Right lobe of liver (tissue), 6 donors: ENCODE data around the gene KIF4A. TPM values are rescaled to one million over a fixed set of nuclear protein-coding genes. Genes with fewer than 3 reads are reported as not detected.

Experiments
- ATAC-seq, 4 donors: fragments of 200-7000 bp; cut with Tn5 transposase; one replicate each; pipeline ENCODE4 v1.9.1; 2020; ENCODE audit warnings: mild to moderate bottlenecking in 4 of 4, moderate library complexity in 4 of 4
- DNase-seq, 3 donors: peaks; one replicate each; pipeline ENCODE4 v3.0.0-alpha.2; 2020
- H3K27ac ChIP-seq, 3 donors: fragments of 200-600 bp; one replicate each; pipeline ENCODE4 v1.8.0; 2022
- H3K27me3 ChIP-seq, 2 donors: fragments of 200-600 bp; one replicate each; pipeline ENCODE4 v1.8.0; 2022
- H3K36me3 ChIP-seq, 4 donors: fragments of 200-600 bp; sonication (generic) in 1 of 4; one replicate each; pipeline versions ENCODE4 v1.5.1 to v1.8.0; 2017 to 2022; ENCODE audit warnings: control low read depth in 1 of 4
- H3K4me1 ChIP-seq, 4 donors: fragments of 200-600 bp; sonication (generic) in 1 of 4; one replicate each; pipeline versions ENCODE4 v1.5.1 to v1.8.0; 2017 to 2022; ENCODE audit warnings: control low read depth in 1 of 4
- H3K4me3 ChIP-seq, 3 donors: fragments of 200-600 bp; one replicate each; pipeline ENCODE4 v1.8.0; 2022
- H3K9me3 ChIP-seq, 4 donors: fragments of 200-600 bp; sonication (generic) in 1 of 4; one replicate each; pipeline versions ENCODE4 v1.5.1 to v1.8.0; 2017 to 2022; ENCODE audit warnings: control low read depth in 1 of 4
- POLR2A ChIP-seq: fragments of 450-650 bp; IDR thresholded peaks from one replicate; pipeline ENCODE4 v1.6.1; 2017; ENCODE audit warnings: antibody characterized with exemption, mild to moderate bottlenecking
- WGBS: methylation state at CpG from one replicate; pipeline ENCODE4 v1.1.6; 2018; ENCODE audit warnings: low coverage, low lambda C conversion rate; ENCODE audit not compliant: insufficient coverage; ENCODE audit errors: missing lambda C conversion rate; 5-methylcytosine and 5-hydroxymethylcytosine counted together
- intact Hi-C, 2 donors: fragments of 100-400 bp; cut with DNase I; formaldehyde crosslinking; loops; one replicate each; pipeline versions ENCODE4 v1.11.2 to v1.14.1; 2022
- total RNA-seq, 6 experiments: library from RNA; depleted of rRNA in 2 of 6; stranded (reverse); fragments of >200 nt in 2 of 6; fragmentation: NEBNext Ultra II Directional in 3 of 6; extraction: Animal tissue kit (Norgen Biotek cat#: 25700) in 3 of 6; gene quantifications; one replicate each; pipeline versions ENCODE4 v1.1.0 to v1.2.4, GENCODE V29; 2016 to 2023
- TF ChIP-seq, protein P1 (sequence below), 4 donors: fragments of 200-600 bp in 3 of 4; fragments of 450-650 bp in 1 of 4; IDR thresholded peaks; one replicate each; pipeline versions ENCODE4 v1.5.1 to v1.8.0; 2016 to 2022; ENCODE audit warnings: antibody characterized with exemption in 4 of 4, mild to moderate bottlenecking in 2 of 4
- donor health status: DM: no; HTN: yes; CAD: no.
- donor health status: DM: no; HTN: no; CAD: no.
- donor health status: DM: no; HTN: no; CAD: no.
- donor health status: DM: no; HTN: yes; CAD: no.
- donor health status: DM: no; HTN: yes; CAD: no.

The KIF4A gene
- total RNA-seq, 6 experiments from 2014 or later, result 0.19 to 1.4 (median 0.68) TPM; not detected in 1

DNA sequence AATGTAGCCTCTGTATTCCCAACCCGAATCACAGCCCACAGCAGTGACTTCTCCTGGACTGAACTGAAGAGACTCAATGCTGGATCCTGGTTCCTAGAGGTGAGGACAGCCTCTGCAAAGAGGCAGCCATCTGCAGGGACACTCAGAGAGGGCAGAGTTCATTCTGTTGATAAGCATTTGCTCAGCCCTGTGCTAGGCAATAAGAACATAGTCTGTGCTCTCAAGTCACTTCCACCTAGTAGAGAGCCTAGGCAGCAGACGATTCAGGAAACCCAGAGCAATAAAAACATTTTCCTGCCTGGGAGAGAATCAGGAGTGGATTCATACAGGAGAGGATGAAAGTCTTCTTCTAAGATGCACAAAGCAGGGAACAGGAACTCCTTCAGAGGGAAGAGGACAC, 137.5 kb downstream of the KIF4A start:
- Histone ChIP-seq H3K4me3 (no peak overlapping the region), H3K36me3 (no peaks in the 10 kb centered on the region), H3K4me1 (no peaks in the 10 kb centered on the region), H3K27ac (no peak overlapping the region), H3K9me3 (no peaks in the 10 kb centered on the region), H3K27me3 (no peaks in the 10 kb centered on the region)
- TF ChIP-seq, protein P1, sequence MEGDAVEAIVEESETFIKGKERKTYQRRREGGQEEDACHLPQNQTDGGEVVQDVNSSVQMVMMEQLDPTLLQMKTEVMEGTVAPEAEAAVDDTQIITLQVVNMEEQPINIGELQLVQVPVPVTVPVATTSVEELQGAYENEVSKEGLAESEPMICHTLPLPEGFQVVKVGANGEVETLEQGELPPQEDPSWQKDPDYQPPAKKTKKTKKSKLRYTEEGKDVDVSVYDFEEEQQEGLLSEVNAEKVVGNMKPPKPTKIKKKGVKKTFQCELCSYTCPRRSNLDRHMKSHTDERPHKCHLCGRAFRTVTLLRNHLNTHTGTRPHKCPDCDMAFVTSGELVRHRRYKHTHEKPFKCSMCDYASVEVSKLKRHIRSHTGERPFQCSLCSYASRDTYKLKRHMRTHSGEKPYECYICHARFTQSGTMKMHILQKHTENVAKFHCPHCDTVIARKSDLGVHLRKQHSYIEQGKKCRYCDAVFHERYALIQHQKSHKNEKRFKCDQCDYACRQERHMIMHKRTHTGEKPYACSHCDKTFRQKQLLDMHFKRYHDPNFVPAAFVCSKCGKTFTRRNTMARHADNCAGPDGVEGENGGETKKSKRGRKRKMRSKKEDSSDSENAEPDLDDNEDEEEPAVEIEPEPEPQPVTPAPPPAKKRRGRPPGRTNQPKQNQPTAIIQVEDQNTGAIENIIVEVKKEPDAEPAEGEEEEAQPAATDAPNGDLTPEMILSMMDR (IDR thresholded peaks at IDR 0.05), result no peak
- no peak for TF ChIP-seq POLR2A
- intact Hi-C loops, result no loop called here
- DNase-seq (no peak), ATAC-seq (no peak)
- WGBS, result 44% methylated on average over 2 of the region's 2 CpGs

- intact Hi-C loops, result no loop called here
- TF ChIP-seq POLR2A, result no peak
- TF ChIP-seq, protein P1 (IDR thresholded peaks at IDR 0.05), result no peak
- no peaks in the 10 kb centered on the region for H3K4me1 ChIP-seq
- no peak overlapping the region for H3K4me3 ChIP-seq
- no peaks in the 10 kb centered on the region for H3K36me3 ChIP-seq
- no peak overlapping the region for H3K27ac ChIP-seq
- ATAC-seq (no peak), DNase-seq (no peak)
- 78% methylated on average over 5 of the region's 6 CpGs for WGBS
- H3K27me3 ChIP-seq, result no peaks in the 10 kb centered on the region
- H3K9me3 ChIP-seq, result no peaks in the 10 kb centered on the region
These were observed 139.9 kb downstream of the KIF4A start for GRCh38 chrX:70429759-70430158.

GRCh38 chrX:70432936-70433847, 143.3 kb downstream of the KIF4A start:
- WGBS, result 67% methylated on average over 13 of the region's 15 CpGs
- Histone ChIP-seq H3K27me3 (no peaks in the 10 kb centered on the region), H3K4me1 (no peaks in the 10 kb centered on the region), H3K36me3 (no peaks in the 10 kb centered on the region), H3K9me3 (no peaks in the 10 kb centered on the region), H3K27ac (no peak overlapping the region), H3K4me3 (peak overlapping the region; percentile 45 to 60 (median 58))
- TF ChIP-seq, protein P1 (IDR thresholded peaks at IDR 0.05), result no peak
- TF ChIP-seq POLR2A, result no peak
- DNase-seq (no peak), ATAC-seq (no peak)
- intact Hi-C loops, result no loop called here

GRCh38 chrX:70433848-70434351, 144.0 kb downstream of the KIF4A start:
- Histone ChIP-seq H3K36me3 (no peaks in the 10 kb centered on the region), H3K27ac (peak overlapping the region in 2 of 3 donors; percentile 38 to 52), H3K4me1 (no peaks in the 10 kb centered on the region), H3K27me3 (no peaks in the 10 kb centered on the region), H3K4me3 (peak overlapping the region; percentile 45 to 60 (median 58)), H3K9me3 (no peaks in the 10 kb centered on the region)
- 39% methylated on average over 20 of the region's 37 CpGs for WGBS
- intact Hi-C loops, result no loop called here
- TF ChIP-seq, protein P1 (IDR thresholded peaks at IDR 0.05), result peak; percentile 62 to 76 (median 74)
- TF ChIP-seq POLR2A, result peak; percentile 17
- ATAC-seq (peak; percentile 83 to 92 (median 90)), DNase-seq (peak; percentile 67 to 81 (median 75))
